Measurements from ENCODE around the gene STRBP.

- TF ChIP-seq POLR2AphosphoS5 (IDR thresholded peaks at IDR 0.05; ENCODE audit: low read depth, low read length): no peak
- TF ChIP-seq POLR2A (IDR thresholded peaks at IDR 0.05; ENCODE audit: low read depth, low read length): no peak
- no peak for TF ChIP-seq SPI1 (IDR thresholded peaks at IDR 0.05; ENCODE audit: low read depth, low read length)
- TF ChIP-seq TAF1 (IDR thresholded peaks at IDR 0.05; ENCODE audit: low read depth, low read length): no peak
Observed at GRCh38 chr9:123248630-123249029, 19.8 kb downstream of the STRBP start.
